Measurements from ENCODE around the gene PLEKHG5.

GRCh38 chr1:6519491-6519934, 28.0 kb upstream of the PLEKHG5 start:
- TF ChIP-seq CTCF (IDR thresholded peaks at IDR 0.05), result no peak
- no peak for TF ChIP-seq POLR2A (IDR thresholded peaks at IDR 0.05)

All from uterus (tissue), 2 donors.